Posterior cingulate gyrus (tissue), 11 donors: Measurements from ENCODE around the gene CIZ1.
"Not testable (repeated sequence)": the region's sequence is repeated elsewhere in the genome, so short reads cannot be mapped to it uniquely, and the experiment has no call there.

ENCODE experiments used
- DNase-seq, 10 donors: peaks; one replicate each; pipeline versions ENCODE4 v3.0.0 to v3.0.0-alpha.2; 2020 to 2021; ENCODE audit warnings: mixed read lengths in 3 of 10
- intact Hi-C: fragments of 100-400 bp; cut with DNase I; formaldehyde crosslinking; loops from one replicate; pipeline ENCODE4 v1.15.1; 2023

The CIZ1 gene

DNA sequence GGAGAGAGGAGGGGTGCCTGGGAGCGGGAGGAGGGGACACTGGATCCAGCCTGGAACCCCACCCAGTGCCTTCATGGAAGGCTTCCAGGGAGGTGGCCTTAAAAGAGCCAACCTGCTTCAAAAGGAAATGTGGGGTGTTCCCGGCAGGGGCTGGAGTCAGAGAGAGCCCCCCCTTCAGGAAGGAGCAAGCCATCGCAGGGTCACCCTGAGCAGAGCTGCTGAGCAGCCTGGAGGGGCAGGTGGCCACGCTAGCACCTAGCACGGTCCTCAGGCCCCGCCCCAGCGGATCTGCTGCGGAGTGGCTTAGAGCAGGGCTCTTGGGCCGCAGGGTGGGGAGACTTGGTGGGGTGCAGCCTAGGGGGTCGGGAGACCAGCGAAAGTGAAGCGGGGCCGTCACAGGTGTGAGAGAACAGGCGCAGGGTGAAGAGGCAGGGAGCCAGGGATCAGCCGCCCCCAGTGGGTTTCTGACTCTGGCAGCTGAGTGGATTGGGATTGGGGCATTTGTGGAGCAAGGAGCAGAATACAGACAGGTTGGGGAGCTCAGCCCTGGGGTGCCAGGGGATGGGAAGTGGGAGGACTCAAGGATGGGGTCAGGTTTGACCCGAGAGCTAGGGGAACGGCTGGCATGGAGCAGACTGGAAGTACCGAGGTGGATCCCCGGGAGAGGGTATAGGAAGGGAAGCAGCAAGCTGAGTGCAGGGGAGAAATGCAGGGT, 40.6 kb downstream of the CIZ1 start:
- intact Hi-C loops: no loop called here
- peak in 4 of 10 donors; percentile 23 to 83 (median 39) for DNase-seq

DNA sequence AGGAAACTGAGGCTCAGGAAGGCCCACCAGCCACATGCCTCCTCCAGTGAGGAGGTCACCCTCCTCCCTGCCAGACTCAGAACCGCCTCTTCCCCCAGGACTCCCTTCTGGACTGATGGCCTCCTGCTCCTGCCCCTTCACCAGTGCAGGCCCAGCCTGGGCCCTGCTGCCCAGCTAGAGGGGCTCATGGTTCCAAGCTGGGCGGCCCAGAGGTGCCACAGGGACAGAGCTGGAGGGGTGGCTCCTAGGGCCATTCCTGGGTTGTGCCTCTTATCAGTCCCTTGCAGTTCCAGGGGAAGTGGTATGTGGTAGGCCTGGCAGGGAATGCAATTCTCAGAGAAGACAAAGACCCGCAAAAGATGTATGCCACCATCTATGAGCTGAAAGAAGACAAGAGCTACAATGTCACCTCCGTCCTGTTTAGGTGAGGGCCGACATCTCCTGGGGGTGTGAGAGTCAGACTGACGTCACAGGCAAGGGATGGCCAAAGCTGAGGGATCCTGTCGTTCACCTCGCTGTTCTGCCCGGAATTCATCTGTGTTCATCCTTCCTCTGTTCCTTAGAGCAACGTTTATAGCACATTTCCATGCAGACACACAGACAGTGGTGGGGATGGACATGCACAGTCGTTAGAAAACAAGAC, 41.3 kb downstream of the CIZ1 start:
- intact Hi-C loops: no loop called here

DNA sequence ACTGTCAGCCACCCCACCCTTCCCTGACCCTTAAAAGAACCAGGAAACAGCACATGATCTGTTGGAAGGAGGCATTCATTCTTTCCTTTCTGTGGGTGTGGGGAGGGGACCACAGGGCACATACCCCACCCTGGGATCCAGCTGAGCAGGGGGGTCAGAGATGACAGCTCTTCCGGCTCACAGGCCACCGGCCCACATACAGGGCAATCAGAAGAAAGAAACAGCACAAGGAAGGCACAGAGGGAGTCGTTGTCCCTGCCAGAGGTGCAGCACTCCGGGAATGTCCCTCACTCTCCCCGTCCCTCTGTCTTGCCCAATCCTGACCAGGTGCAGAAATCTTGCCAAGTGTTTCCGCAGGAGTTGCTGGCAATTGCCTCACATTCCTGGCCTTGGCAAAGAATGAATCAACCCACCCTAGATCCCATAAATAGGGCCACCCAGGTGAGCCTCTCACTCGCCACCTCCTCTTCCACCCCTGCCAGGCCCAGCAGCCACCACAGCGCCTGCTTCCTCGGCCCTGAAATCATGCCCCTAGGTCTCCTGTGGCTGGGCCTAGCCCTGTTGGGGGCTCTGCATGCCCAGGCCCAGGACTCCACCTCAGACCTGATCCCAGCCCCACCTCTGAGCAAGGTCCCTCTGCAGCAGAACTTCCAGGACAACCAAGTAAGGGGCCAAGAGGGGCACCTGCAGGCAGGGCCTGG, 42.2 kb downstream of the CIZ1 start, which contains the start of gene LCN2:
Gene LCN2, plus strand, starts transcription at position 453 of the 701 bp plus-strand sequence. Its CDS starts 73 bp downstream, at position 526.
- peak in 5 of 10 donors; percentile 1 to 58 (median 21) for DNase-seq

More for the DNA sequence above, 41.3 kb downstream of the CIZ1 start:
- DNase-seq: peak in 4 of 10 donors; percentile 6 to 77 (median 50)

DNA sequence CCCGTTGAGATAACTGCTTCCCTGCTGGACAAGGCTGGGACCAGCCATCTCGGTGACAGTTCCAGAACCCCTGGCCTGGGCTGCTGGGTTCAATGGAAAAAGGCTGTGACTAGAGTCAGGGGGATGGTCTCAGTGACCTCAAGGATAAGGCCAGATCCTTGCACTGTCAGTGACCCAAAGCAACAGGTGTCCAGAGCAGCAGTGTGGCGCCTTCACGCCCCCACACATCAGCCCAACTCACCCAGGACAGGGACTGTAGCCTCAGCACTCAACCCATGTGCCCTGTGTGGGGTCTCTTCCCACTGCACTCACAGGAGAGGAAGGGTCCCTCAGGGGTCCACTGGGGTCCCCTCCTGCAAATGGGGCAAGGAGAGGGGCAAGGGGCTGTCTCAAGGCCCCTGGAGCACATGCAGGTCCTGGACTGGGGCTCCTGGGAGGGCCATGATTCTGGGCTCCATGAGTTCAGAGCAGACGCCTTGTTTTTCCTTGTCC, 42.8 kb downstream of the CIZ1 start:
- DNase-seq: peak in 5 of 10 donors; percentile 0 to 73 (median 8)
- intact Hi-C loops: no loop called here

More for the DNA sequence above, 42.2 kb downstream of the CIZ1 start, which contains the start of gene LCN2:
- intact Hi-C loops: no loop called here

DNA sequence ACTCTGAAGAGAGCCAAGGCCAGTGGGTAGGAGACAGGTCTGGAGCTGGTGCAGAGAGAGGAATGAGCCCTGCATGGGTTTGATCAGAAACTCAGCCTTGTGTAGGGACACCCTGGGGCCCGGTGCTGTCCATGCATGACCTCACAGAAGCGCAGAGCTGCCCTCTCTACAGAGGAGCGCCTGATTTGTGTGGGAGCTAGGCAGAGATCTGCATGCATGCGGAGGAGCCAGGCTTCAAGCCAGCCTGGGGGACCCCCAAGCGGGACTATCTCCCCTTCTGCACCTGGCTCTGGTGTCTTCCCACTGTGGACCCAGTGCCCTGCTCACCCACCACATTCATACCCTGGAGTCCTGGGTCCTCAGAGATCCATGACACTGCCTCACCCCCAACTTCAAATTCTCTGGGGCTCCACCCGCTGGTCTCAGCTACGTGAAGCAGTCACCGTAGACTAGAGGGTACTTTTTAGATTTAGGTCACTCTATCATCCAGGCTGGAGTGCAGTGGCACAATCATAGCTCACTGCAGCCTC, 44.7 kb downstream of the CIZ1 start:
- DNase-seq: peak in 4 of 10 donors; percentile 7 to 46 (median 28)
- intact Hi-C loops: no loop called here

DNA sequence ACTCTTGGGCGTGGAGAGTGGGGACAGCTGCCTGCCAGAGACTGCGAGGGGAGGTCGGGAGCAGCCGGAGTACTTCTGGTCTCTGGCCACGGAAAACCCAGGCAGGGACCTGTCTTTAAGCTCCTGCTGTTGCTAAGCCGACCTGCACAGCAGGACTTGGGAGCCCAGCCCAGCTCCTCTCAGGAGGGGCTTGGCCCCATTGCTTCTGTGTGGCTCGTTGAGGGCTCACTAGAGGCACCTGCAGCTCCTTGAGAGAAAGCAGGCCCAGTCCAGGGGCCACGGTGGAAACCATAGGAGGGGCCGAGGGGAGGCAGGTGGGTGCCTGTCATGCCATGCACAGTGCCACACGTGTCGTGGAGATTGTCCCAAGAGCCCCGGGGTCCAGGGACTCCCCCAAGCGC, 45.4 kb downstream of the CIZ1 start:
- peak in 5 of 10 donors; percentile 3 to 72 (median 59) for DNase-seq
- intact Hi-C loops: no loop called here

DNA sequence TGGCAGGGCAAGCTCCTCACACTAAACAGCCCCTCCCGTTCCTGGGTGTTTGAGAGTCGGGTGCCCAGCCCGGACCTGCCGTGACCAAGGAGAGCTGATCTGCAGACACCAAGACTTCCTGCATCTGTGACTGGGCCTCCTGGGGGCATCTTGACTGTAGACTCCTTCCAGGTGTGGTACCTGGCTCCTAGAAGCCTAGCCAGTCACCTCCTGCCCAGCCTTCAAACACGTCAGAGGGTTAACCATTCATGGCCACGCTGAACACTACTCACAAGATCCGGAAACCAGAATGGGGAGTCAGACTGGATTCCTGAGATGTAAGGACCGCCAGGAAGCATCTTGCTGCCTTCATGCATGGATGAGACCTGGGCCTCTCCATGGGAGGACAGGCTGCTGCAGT, 45.8 kb downstream of the CIZ1 start:
- intact Hi-C loops: no loop called here
- peak in 4 of 10 donors; percentile 1 to 38 (median 8) for DNase-seq

DNA sequence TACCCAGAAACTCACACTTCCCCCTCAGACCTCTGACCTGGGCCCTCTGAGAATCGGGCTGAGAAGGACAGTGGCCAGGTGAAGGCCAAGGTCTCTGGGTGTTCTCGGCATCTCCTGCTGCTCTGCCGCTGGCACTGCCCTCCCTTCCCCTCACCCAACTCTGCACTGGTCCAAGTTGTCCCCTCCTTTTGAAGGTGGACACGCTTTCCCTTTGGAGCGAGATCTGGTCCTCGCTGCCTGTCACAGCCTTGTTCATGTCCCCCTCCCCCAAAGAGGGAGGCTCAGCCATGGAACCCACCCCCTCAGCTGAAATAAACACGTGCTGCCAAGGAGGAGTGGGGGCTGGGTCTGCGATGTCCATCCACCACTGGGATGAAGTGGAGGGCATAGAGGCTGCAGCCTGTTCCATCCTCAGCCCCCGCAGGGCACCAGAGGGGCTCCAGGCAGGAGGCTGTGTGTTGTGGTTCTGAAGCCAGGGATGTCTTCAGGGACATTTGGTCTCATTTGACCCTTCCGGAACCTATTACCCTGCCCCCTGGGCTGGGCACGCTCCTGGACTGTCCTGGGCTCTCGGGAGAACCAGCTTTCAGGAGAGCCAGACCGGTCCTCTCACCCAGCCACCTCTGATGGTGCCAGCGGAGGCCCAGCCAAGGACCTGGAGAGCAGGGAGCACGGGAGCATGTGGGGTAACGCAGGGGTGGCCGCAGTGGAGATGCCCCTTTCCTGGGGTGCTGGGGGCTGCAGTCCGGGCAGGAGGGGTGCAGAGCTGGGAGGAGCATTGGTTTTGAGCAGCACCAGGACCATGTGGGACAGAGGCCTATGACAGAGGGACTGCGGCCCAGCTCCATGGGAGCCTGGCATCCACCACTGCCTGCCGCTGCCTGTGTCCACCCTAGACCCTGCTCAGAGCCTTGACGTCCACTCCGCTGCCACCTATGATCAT, 46.9 kb downstream of the CIZ1 start:
- DNase-seq: peak in 4 of 10 donors; percentile 4 to 71 (median 54)
- intact Hi-C loops: no loop called here

DNA sequence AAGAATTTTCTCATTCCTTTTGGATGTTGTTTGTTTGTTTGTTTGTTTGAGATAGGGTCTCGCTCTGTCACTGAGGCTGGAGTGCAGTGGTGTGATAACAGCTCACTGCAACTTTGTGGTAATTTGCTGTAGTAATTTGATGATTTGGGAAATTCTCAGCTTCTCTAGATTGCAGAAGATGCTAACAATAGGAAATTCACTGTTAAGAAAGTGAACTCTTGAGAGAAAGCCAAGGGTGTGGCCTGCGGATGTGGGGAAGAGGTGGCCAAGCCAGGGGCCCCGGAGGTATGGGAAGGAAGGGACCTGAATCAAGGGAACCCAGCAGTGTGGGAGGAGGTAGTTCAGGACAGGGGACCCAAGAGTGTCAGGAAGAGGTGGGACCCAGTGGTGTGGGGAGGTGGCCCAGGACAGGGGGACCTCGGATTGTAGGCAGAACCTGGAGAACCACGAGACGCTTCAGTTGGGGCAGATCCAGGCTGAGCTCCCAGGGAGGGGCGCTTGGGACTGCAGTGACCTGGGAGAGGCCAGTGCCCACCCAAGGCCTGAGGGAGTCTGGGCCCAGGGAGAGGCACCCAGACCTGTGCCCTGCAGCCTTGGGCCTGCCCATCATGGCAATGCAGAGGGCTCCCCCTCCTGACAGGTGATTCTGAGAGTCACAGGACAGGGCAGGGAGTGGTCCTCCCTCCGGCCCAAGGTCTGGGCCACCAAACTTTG, 47.7 kb downstream of the CIZ1 start:
- intact Hi-C loops: no loop called here
- peak in 4 of 10 donors; percentile 3 to 30 (median 18) for DNase-seq

DNA sequence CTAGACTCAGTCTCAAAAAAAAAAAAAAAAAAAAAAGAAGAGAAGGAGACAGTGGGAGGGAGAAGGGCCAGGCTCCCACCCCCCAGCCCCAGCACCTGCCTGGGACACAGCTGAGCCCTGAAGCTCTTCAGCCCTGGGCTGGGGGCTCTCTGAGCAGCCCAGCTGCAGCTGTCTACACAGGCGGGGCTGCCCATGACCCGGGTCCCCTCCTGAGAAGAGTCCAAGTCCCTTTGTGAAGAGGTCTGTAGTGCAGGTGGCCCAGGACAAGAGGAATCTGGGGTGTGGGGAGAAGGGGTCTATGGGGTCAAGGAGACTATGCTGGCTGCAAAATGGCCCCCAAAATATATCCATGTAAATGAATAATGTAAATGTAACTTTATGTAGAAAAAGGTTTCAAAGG, 48.8 kb downstream of the CIZ1 start:
- intact Hi-C loops: no loop called here
- DNase-seq: peak in 2 of 10 donors; percentile 27 to 71

DNA sequence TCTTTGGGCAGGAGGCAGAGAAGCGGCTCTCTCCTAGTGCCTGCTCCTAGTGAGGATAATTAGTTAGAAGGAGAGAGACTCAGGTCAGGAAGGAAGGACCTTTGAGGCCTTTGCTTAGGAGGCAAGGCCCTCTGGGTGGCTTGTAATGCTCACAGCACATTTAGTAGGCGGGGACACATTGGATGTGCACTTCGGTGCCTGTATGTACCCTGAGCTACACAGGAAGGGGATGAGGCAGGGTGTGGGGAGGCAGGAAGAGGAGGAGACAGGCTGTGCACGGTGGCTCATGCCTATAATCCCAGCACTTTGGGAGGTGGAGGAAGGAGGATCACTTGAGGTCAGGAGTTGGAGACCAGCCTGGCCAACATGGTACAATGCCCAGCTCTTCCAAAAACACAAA, 49.3 kb downstream of the CIZ1 start:
- DNase-seq: peak in 3 of 10 donors; percentile 3 to 65 (median 8)
- intact Hi-C loops: no loop called here

DNA sequence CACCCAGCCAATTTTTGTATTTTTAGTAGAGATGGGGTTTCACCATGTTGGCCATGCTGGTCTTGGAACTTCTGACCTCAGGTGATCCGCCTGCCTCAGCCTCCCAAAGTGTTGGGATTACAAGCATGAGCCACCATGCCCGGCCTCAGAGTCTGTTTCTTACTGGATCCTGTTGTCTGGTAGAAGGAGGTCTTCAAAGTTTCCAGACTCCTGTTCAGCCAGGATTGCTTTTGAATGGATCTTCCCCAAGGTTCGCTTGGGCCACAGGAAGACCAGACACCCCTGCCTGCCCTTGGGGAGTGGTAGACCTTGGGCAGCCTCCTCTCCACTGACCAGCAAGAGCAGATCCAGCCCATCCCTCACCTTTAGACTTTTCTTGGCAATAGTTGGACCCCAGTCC, 49.8 kb downstream of the CIZ1 start:
- intact Hi-C loops: no loop called here
- DNase-seq: peak in 3 of 10 donors; percentile 4 to 39 (median 35)

DNA sequence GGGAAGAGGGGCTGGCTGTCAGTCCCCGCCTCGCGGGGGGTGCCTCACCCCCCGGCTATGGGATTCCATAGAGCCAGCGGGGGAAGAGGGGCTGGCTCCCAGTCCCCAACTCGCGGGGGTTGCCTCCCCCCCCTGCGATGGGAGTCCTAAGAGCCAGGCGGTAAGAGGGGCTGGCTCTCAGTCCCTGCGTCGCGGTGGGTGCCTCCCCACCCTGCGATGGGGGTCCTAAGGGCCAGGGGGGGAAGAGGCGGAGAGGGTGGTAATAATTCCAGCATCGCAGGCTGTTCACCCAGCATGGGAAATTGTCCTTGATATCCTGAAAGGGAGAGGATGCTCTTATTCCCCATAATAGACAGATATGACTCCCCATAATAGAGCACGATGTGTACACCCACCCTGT, 51.8 kb downstream of the CIZ1 start:
- intact Hi-C loops: no loop called here

DNA sequence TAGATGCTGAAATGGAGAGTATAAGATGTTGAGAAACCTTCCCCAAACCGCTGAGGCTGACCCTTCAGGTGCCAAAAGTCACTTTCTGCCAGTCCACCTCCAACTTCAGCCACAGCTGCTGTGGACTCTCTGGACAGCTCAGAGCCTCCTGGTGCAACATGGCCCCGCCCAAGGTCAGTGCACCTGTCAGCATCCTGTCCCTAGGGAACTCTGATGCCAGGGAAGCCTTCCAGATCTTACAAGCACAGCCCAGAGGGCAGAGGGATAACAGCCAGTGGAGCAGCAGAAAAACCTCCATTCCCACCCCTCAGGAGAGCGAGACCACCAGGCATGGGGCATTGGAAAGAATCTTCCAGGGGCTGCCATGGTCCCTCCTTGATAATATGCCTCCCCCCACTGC, 53.4 kb downstream of the CIZ1 start:
- intact Hi-C loops: no loop called here
- peak in 3 of 10 donors; percentile 8 to 19 (median 11) for DNase-seq

More for the DNA sequence above, 51.8 kb downstream of the CIZ1 start:
- DNase-seq: peak in 3 of 10 donors; percentile 1 to 16 (median 1)

DNA sequence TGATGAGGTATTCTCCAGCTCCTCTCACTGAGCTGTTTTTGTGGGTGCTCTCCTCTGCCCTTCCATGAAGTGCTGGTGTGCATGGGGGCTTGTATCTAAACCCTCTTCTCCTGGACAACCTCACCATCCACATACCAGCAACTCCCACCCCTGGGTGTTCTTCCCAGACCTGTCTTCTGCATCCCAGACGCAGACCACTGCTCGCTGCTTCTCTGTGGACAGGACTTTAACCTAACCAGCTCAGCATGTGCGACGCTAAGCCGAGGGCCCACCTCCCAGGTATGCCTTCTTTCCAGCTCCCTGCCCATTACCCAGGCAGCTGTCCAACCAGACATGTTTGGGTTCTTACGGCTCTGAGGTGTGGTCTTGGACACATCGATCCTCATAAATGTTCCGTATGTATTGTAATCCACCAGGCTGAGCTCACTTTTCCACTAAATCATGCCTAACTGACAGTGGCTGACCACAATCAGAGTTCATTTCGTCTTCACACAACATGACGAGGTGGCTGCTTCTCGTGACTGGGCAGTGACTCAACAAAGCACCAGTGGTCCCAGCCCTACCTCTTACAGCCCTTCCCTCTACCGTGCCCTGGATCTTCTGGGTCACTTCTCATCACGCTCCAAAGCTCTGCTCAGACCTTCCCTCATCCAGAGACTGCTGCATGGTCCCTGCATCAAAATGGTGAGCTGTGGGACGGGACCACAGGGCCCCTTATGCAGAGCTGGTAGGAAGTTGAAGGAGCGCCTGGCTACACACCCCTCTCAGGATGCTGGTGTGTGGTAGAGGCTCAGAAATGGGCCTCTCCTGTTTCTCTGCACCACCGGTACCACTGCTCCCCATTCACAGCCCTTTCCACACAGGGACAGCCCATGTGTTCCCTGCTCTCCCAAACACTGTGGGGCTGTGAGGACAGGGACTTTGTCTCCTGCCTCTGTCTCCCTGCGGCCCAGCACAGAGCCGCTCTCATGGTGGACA, 54.3 kb downstream of the CIZ1 start:
- peak in 4 of 10 donors; percentile 1 to 54 (median 28) for DNase-seq
- intact Hi-C loops: no loop called here

DNA sequence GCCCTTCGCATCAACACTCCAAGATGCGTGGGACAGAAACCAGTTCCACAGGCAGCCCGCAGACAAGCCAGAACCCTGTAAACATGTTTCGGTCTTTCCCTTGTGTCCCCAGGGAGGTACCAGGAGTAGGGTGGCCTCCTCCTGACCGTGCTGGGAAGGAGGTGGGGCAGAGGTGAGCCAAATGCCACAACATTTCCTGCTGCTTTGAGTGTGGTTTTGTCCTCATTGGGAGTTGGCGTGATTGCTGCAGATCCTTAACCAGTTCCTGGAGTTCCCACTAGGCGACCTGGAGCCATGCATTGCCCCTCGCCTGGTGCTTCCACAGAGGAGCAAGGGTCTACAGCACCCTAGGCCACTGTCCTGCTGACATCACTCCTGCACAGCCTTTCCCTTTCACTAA, 55.8 kb downstream of the CIZ1 start:
- intact Hi-C loops: not testable (repeated sequence)
- peak in 4 of 10 donors; percentile 4 to 67 (median 16) for DNase-seq

DNA sequence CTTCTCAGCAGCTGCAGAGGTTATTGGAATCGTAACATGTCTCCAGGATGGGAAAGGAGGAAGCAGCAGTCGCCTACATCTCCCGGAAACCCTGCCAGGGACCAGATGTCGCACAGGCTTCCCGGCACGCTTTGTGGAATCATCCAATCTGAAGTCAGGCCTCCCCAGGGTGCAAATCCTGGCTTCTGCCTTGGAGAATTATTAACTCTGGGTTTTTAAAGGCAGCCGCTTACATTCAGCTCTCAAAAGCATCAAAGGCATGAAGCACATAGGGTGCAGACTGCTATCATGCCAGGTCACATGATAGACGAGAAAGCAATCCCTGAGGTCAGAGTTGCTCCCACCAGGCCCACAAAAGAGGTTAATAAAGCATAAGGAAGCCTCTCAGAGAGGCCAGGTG, 59.2 kb downstream of the CIZ1 start:
- peak in 6 of 10 donors; percentile 29 to 93 (median 55) for DNase-seq
- intact Hi-C loops: not testable (repeated sequence)
